ENCODE results near the gene SKP2. TPM values are rescaled to one million over a fixed set of nuclear protein-coding genes. Genes with fewer than 3 reads are reported as not detected.

The SKP2 gene
- 10 to 100 TPM in 5 of 6 donors, 1 to 10 TPM in 1; 7.7 to 16.8 (median 14.4) TPM for total RNA-seq

DNA sequence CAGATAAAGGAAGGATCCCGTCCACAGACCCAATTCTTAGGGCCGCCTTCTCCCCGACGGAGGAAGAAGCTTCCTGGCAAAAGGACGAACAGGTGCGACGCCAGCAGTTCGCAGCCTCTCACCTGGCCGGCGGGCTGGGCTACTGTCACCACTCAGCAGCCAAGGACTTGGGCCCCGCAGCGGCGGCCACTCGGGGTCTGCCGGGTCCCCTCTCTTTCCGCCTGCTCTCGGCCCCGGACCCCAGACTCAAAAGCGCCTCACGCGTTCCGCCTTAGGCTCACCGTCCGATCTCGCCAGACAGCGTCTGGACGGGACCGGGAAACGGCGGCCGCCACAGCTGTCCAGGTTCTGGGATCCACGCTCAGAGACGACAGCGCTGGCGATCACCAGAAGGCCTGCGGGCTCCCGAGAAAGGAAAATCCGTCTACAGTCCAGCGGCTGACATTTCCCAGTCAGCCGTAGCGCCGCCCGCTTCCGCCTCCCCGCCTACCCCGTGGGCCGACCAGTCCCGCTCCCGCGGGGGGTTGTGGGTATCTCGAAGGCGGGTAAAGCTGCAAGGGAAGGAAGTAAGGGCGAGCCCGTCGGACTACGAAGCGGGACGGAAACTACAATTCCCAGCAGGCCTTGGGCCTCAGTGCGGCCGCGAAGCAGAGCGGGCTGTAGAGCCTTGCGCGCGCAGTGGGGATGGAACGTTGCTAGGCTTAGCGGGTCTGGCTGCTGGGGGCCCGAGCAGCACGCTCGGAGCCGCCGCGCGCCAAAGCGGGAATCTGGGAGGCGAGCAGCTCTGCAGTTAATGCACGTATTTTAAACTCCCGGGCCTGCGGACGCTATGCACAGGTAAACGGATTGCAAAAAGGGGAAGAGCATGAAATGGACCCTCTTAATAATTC lies at the start of gene SKP2, which contains the start of gene LMBRD2:
Gene SKP2 (plus strand): TSS at position 678 of the 890 bp plus-strand sequence. CDS start 152 bp downstream, at position 830.
Gene LMBRD2 (minus strand): TSS at position 454 of the 890 bp plus-strand sequence. CDS start 8,538 bp downstream, outside the sequence.
- Histone ChIP-seq H3K27ac (peak within 1 kb of the TSS; percentile 79 to 92 (median 82)), H3K9me3 (no peaks in the 10 kb centered on the region), H3K4me3 (peak within 1 kb of the TSS; percentile 78 to 95 (median 87)), H3K36me3 (peaks cover 0 to 12% (median 3%) of the 10 kb centered on the region in 4 donors), H3K27me3 (no peaks in the 10 kb centered on the region), H3K4me1 (peaks cover 25 to 53% (median 29%) of the 10 kb centered on the region in 4 donors)
- DNase-seq, result peak; percentile 97 to 99
- WGBS, 2 donors, result 0 to 2% methylated on average over 14 to 80 of the region's 81 CpGs
- peak; percentile 100 for ATAC-seq (ENCODE audit: low FRiP score in 2 of 2)
- no peak for TF ChIP-seq EP300 (IDR thresholded peaks at IDR 0.05)
- TF ChIP-seq, protein P1, sequence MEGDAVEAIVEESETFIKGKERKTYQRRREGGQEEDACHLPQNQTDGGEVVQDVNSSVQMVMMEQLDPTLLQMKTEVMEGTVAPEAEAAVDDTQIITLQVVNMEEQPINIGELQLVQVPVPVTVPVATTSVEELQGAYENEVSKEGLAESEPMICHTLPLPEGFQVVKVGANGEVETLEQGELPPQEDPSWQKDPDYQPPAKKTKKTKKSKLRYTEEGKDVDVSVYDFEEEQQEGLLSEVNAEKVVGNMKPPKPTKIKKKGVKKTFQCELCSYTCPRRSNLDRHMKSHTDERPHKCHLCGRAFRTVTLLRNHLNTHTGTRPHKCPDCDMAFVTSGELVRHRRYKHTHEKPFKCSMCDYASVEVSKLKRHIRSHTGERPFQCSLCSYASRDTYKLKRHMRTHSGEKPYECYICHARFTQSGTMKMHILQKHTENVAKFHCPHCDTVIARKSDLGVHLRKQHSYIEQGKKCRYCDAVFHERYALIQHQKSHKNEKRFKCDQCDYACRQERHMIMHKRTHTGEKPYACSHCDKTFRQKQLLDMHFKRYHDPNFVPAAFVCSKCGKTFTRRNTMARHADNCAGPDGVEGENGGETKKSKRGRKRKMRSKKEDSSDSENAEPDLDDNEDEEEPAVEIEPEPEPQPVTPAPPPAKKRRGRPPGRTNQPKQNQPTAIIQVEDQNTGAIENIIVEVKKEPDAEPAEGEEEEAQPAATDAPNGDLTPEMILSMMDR (IDR thresholded peaks at IDR 0.05), result peak in 1 of 6 experiments; percentile 14
- TF ChIP-seq POLR2A (IDR thresholded peaks at IDR 0.05), result peak in 3 of 4 donors; percentile 50 to 74 (median 67)
- TF ChIP-seq POLR2AphosphoS5 (IDR thresholded peaks at IDR 0.05), result peak; percentile 70 to 92

DNA sequence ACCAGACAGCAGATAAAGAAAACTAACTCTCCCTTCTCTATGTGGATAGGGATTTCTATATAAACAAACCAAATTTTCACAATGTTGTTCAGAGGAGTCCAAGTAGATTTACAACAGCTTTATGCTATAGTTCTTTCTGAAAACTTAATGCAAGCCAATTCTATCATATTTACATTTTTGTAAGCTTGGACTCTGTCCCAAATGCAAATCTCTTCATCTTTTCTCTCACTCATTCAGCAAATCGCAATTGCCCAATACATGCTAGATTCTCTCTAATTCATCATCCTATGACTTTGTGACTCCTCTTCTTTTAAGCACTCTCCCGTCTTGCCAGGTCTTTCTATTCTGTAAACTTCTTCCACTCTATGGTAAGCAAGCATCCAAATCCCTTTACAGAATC lies 46.1 kb upstream of the SKP2 start:
- H3K4me1 ChIP-seq, result no peaks in the 10 kb centered on the region
- H3K9me3 ChIP-seq, result no peaks in the 10 kb centered on the region
- no peak for ATAC-seq (ENCODE audit: low FRiP score in 2 of 2)
- peaks cover 9 to 51% (median 11%) of the 10 kb centered on the region in 4 donors for H3K36me3 ChIP-seq
- TF ChIP-seq POLR2A (IDR thresholded peaks at IDR 0.05) (no peak), EP300 (IDR thresholded peaks at IDR 0.05) (no peak), POLR2AphosphoS5 (IDR thresholded peaks at IDR 0.05) (no peak)
- TF ChIP-seq, protein P1 (IDR thresholded peaks at IDR 0.05), result no peak
- WGBS, 2 donors, result 82 to 87% methylated on average over 2 of the region's 2 CpGs
- no peaks in the 10 kb centered on the region for H3K27me3 ChIP-seq
- H3K27ac ChIP-seq, result no peak overlapping the region
- no peak overlapping the region for H3K4me3 ChIP-seq
- DNase-seq, result no peak

DNA sequence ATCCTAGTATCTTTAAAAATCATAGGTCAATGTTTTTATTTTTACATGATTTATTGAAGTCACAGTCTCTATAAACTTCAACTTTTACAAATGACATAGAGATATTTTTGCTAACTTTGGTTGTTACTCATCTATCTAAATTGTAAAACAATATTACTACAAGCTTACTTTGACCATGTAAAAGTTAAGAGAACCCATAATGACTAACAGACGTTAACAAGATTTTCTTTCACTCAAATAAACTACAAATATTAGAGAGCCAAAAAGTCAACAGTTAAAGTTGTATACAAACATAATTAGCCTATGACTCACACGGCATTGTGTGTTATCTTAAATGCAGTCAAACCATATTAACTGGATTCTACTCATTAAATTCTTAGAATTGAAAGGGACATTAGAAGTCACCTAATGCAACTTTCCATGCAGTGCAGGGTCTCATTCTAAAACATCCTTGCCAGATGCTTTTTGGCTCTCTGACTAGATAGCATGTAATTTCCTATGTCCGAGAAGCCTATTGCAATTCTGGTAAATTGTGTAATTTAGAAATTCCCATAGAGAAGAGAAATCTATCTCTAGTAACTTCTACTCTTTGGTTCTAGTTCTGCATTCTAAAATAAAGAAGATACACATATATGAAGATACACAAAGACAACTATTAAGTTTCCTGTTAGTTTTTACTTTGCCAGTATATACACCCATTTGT lies 43.0 kb upstream of the SKP2 start:
- Histone ChIP-seq H3K36me3 (peaks cover 9 to 45% (median 16%) of the 10 kb centered on the region in 4 donors), H3K27ac (no peak overlapping the region), H3K9me3 (no peaks in the 10 kb centered on the region), H3K4me1 (no peaks in the 10 kb centered on the region), H3K27me3 (no peaks in the 10 kb centered on the region), H3K4me3 (no peak overlapping the region)
- 64 to 70% methylated on average over 3 of the region's 3 CpGs for WGBS, 2 donors
- ATAC-seq (ENCODE audit: low FRiP score in 2 of 2) (no peak), DNase-seq (no peak)
- TF ChIP-seq, protein P1 (IDR thresholded peaks at IDR 0.05), result no peak
- no peak for TF ChIP-seq POLR2A (IDR thresholded peaks at IDR 0.05)
- TF ChIP-seq POLR2AphosphoS5 (IDR thresholded peaks at IDR 0.05), result no peak

DNA sequence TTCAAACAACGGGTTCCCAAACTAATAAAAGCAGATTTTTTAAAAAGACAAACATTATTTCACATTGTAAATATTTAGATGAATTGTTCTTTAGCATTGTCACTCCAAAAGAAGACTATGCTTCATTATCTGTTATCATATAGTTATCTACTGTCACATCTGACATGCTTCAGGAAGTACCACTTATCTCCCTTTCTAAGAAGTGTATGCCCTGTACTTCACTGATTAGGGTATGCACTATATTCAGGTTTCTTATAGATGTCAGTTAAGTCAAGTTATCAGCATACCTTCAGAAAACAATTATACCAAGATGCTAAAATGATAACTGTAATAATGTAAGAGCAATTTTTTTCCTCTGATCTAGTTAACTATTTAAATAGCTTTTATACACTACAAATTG lies 40.7 kb upstream of the SKP2 start:
- Histone ChIP-seq H3K36me3 (peaks cover 9 to 44% (median 18%) of the 10 kb centered on the region in 4 donors), H3K9me3 (no peaks in the 10 kb centered on the region), H3K4me1 (no peaks in the 10 kb centered on the region), H3K4me3 (no peak overlapping the region), H3K27ac (no peak overlapping the region), H3K27me3 (no peaks in the 10 kb centered on the region)
- 68 to 69% methylated on average over 1 of the region's 1 CpG for WGBS, 2 donors
- ATAC-seq (ENCODE audit: low FRiP score in 2 of 2) (no peak), DNase-seq (no peak)
- no peak for TF ChIP-seq POLR2AphosphoS5 (IDR thresholded peaks at IDR 0.05)
- TF ChIP-seq EP300 (IDR thresholded peaks at IDR 0.05), result no peak
- TF ChIP-seq POLR2A (IDR thresholded peaks at IDR 0.05), result no peak
- TF ChIP-seq, protein P1 (IDR thresholded peaks at IDR 0.05), result no peak

Data from upper lobe of left lung (tissue), 6 donors.